ENCODE results near the gene EDRF1.

DNA sequence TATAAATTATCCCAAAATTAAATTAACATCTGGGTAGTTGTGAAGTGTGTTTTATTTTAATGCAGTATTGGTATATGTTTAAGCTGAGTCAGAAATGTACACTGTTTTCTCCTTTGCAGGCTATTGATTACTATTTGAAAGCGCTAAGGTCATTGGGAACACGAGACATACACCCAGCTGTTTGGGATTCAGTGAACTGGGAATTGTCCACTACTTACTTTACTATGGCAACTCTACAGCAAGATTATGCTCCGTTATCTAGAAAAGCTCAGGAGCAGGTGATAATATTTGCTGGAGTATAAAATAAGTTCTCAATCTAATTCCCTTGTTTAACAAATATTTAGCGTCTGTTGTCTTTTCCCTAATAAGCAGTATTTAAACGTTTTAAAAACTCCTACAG, 27.9 kb downstream of the EDRF1 start:
- TF ChIP-seq, protein P1, sequence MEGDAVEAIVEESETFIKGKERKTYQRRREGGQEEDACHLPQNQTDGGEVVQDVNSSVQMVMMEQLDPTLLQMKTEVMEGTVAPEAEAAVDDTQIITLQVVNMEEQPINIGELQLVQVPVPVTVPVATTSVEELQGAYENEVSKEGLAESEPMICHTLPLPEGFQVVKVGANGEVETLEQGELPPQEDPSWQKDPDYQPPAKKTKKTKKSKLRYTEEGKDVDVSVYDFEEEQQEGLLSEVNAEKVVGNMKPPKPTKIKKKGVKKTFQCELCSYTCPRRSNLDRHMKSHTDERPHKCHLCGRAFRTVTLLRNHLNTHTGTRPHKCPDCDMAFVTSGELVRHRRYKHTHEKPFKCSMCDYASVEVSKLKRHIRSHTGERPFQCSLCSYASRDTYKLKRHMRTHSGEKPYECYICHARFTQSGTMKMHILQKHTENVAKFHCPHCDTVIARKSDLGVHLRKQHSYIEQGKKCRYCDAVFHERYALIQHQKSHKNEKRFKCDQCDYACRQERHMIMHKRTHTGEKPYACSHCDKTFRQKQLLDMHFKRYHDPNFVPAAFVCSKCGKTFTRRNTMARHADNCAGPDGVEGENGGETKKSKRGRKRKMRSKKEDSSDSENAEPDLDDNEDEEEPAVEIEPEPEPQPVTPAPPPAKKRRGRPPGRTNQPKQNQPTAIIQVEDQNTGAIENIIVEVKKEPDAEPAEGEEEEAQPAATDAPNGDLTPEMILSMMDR (IDR thresholded peaks at IDR 0.05): no peak
- no peak for TF ChIP-seq EP300 (IDR thresholded peaks at IDR 0.05)
- TF ChIP-seq POLR2A (IDR thresholded peaks at IDR 0.05): no peak
- TF ChIP-seq POLR2AphosphoS5 (IDR thresholded peaks at IDR 0.05): no peak

All from suprapubic skin (tissue), 4 donors.